Nephron progenitor cell (in vitro differentiated cells): ENCODE data around the gene RPGRIP1L.

Source experiments
- DNase-seq: peaks from one replicate; pipeline ENCODE4 v3.0.0; 2021
- H3K27ac Mint-ChIP-seq: 2 replicates; pipeline ENCODE4 v1.8.0; 2021; ENCODE audit warnings: mild to moderate bottlenecking, moderate library complexity, mixed read lengths
- H3K27me3 Mint-ChIP-seq: 2 replicates; pipeline ENCODE4 v1.8.0; 2021; ENCODE audit warnings: mild to moderate bottlenecking, low read depth, mixed read lengths; ENCODE audit not compliant: poor library complexity
- H3K36me3 Mint-ChIP-seq: 2 replicates; pipeline ENCODE4 v1.8.0; 2021; ENCODE audit warnings: low read depth, mixed read lengths
- H3K4me1 Mint-ChIP-seq: 2 replicates; pipeline ENCODE4 v1.8.0; 2021; ENCODE audit warnings: mixed read lengths
- H3K4me3 Mint-ChIP-seq: 2 replicates; pipeline ENCODE4 v1.8.0; 2021; ENCODE audit warnings: mild to moderate bottlenecking, moderate library complexity, mixed read lengths
- H3K9me3 Mint-ChIP-seq: 2 replicates; pipeline ENCODE4 v1.8.0; 2021; ENCODE audit warnings: mild to moderate bottlenecking, moderate library complexity, mixed read lengths
- TF ChIP-seq, protein P1 (sequence below): fragments of 200-600 bp; sonication (generic); IDR thresholded peaks from 2 replicates; pipeline ENCODE4 v1.5.0; 2021; ENCODE audit warnings: antibody characterized with exemption

RPGRIP1L gene

DNA sequence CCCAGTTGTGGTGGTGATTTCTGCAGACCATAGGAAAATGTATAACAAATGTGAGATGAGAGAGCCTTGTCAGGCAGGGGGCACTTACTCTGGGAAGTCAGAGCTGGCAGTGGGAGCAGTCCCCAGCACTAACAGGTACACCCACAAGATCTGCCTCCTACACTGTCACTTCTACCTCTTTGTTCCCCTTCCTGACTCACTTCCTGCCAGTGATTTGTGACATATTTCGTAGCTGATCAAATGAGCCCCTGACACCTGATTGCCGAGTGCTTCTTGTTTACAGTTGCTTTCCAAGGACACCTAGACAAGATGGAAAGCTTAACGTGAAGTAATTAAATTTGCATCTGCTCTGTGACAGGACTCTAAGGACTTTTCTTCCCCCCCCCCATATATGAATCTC lies 40.8 kb upstream of the RPGRIP1L start:
- peaks cover 34% of the 10 kb centered on the region for H3K4me1 Mint-ChIP-seq
- peaks cover 22% of the 10 kb centered on the region for H3K36me3 Mint-ChIP-seq
- no peak overlapping the region for H3K27ac Mint-ChIP-seq
- no peak for DNase-seq
- no peak overlapping the region for H3K4me3 Mint-ChIP-seq
- H3K9me3 Mint-ChIP-seq: peaks cover 21% of the 10 kb centered on the region
- TF ChIP-seq, protein P1, sequence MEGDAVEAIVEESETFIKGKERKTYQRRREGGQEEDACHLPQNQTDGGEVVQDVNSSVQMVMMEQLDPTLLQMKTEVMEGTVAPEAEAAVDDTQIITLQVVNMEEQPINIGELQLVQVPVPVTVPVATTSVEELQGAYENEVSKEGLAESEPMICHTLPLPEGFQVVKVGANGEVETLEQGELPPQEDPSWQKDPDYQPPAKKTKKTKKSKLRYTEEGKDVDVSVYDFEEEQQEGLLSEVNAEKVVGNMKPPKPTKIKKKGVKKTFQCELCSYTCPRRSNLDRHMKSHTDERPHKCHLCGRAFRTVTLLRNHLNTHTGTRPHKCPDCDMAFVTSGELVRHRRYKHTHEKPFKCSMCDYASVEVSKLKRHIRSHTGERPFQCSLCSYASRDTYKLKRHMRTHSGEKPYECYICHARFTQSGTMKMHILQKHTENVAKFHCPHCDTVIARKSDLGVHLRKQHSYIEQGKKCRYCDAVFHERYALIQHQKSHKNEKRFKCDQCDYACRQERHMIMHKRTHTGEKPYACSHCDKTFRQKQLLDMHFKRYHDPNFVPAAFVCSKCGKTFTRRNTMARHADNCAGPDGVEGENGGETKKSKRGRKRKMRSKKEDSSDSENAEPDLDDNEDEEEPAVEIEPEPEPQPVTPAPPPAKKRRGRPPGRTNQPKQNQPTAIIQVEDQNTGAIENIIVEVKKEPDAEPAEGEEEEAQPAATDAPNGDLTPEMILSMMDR: no peak
- peaks cover 3% of the 10 kb centered on the region for H3K27me3 Mint-ChIP-seq

DNA sequence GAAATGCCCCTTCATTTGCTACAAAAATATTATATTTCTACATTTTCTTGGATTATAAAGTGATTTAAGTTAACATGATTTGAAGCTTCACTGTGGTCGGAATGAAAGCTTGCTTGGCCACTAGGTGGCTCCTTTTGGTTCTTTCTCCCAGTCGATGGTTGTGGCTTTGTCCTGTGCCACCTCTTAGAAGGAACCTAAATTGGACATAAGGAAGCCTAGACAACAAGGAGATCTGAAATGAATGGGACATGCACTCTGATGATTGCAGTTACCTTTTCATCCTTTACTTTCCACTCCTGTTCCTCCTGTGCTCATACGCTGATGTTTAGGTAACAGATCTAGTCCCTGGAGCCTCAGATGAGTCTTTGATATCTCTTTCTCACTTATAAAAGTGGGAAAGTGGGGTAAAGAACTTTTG lies 39.5 kb upstream of the RPGRIP1L start:
- H3K36me3 Mint-ChIP-seq: peaks cover 16% of the 10 kb centered on the region
- H3K9me3 Mint-ChIP-seq: peaks cover 15% of the 10 kb centered on the region
- peaks cover 3% of the 10 kb centered on the region for H3K27me3 Mint-ChIP-seq
- no peak for DNase-seq
- TF ChIP-seq, protein P1: peak; percentile 42
- H3K27ac Mint-ChIP-seq: no peak overlapping the region
- no peak overlapping the region for H3K4me3 Mint-ChIP-seq
- H3K4me1 Mint-ChIP-seq: peaks cover 34% of the 10 kb centered on the region

DNA sequence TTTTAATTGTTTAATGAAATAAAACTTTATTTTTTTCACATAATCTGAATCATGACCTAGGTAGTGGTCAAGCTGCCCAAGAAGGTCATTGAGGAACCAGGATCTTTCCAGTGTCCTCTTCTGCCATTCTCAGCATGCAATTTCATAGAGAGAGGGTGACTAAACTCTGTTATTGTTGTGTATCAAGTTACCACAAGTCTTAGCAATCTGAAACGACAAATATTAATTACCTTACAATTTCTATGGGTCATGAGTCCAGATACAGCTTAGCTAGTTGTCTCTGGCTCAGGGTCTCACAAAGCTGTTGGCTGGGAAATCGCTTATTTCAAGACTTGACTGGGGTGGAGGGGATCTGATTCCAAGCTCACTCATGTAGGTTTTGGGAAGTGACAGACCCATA lies 37.9 kb upstream of the RPGRIP1L start:
- Mint-ChIP-seq H3K36me3 (peaks cover 5% of the 10 kb centered on the region), H3K4me1 (peaks cover 47% of the 10 kb centered on the region), H3K27me3 (peaks cover 3% of the 10 kb centered on the region), H3K9me3 (no peaks in the 10 kb centered on the region), H3K27ac (no peak overlapping the region), H3K4me3 (no peak overlapping the region)
- DNase-seq: no peak
- TF ChIP-seq, protein P1: no peak

DNA sequence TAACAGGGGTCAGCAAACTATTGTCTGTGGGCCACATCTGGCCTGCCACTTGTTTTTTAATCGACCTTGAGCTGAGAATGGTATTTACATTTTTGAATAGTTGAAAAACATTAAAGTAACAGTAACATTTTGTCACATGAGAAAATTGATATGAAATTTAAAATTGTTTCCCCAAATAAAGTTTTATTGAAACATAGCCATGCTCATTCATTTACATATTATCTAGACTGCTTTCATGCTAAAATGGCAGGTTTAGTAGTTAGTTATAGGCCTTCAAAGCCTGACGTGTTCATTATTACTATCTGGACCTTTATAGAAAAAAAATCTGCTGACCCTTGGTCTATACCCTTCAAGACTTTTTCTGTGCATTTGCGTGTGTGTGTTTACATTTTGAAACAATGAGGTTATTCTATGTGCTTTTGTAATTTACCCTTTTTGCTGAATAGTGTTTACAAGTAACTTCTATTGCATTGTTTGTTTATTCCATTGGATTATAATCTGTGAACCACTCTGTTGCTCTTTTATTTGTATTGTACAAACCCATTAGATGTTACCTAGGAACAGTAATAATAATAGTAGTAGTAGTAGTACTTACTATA lies 37.4 kb upstream of the RPGRIP1L start:
- DNase-seq: no peak
- Mint-ChIP-seq H3K9me3 (no peaks in the 10 kb centered on the region), H3K27ac (no peak overlapping the region), H3K27me3 (peaks cover 3% of the 10 kb centered on the region), H3K4me3 (no peak overlapping the region), H3K36me3 (peaks cover 4% of the 10 kb centered on the region), H3K4me1 (peaks cover 52% of the 10 kb centered on the region)
- TF ChIP-seq, protein P1: no peak

DNA sequence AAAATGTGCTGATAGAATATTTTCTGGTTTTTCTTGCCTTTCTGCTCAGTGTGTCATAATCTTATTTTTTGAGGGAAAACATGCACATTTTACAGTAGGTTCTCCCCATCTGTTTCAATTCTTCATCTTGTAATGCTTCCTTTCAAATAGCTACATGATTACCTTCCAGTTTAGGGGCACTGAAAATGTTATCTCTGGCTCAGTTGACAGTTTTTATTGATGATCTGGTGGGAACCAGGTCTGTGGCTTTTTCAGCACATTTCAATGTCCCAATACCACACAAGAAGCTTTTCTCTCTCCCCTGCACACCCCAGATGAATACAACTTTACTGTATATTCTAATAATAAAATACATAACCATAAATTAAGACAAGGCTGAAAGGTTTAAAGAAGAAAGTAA lies 36.8 kb upstream of the RPGRIP1L start:
- DNase-seq: no peak
- Mint-ChIP-seq H3K4me3 (no peak overlapping the region), H3K36me3 (peaks cover 4% of the 10 kb centered on the region), H3K4me1 (peaks cover 56% of the 10 kb centered on the region), H3K9me3 (no peaks in the 10 kb centered on the region), H3K27me3 (peaks cover 3% of the 10 kb centered on the region), H3K27ac (no peak overlapping the region)
- TF ChIP-seq, protein P1: no peak

DNA sequence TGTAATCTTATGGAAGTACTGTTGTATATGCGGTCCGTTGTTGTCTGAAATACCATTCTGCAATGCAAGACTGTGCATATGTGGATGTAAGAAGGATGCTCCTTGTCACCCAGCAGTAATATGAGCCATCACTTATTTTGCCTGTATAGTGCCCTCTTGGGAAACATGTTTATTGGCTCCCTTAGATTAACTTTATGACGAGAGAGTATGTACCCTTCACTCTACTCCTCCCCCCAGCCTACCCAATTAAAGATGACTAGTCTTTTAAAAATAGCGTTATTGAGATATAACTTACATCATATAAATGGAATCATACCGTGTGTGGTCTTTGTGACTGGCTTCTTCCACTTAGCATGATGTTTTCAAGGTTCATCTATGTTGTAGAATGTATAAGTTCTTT lies 33.9 kb upstream of the RPGRIP1L start:
- no peaks in the 10 kb centered on the region for H3K9me3 Mint-ChIP-seq
- H3K27ac Mint-ChIP-seq: no peak overlapping the region
- TF ChIP-seq, protein P1: no peak
- peaks cover 42% of the 10 kb centered on the region for H3K4me1 Mint-ChIP-seq
- H3K36me3 Mint-ChIP-seq: peaks cover 7% of the 10 kb centered on the region
- no peak overlapping the region for H3K4me3 Mint-ChIP-seq
- peaks cover 3% of the 10 kb centered on the region for H3K27me3 Mint-ChIP-seq
- no peak for DNase-seq
